ENCODE results near the gene SHISA5. TPM values are rescaled to one million over a fixed set of nuclear protein-coding genes. Genes with fewer than 3 reads are reported as not detected.

SHISA5 gene
- total and polyA plus RNA-seq, 9 donors, result 59.7 to 150 (median 118) TPM

DNA sequence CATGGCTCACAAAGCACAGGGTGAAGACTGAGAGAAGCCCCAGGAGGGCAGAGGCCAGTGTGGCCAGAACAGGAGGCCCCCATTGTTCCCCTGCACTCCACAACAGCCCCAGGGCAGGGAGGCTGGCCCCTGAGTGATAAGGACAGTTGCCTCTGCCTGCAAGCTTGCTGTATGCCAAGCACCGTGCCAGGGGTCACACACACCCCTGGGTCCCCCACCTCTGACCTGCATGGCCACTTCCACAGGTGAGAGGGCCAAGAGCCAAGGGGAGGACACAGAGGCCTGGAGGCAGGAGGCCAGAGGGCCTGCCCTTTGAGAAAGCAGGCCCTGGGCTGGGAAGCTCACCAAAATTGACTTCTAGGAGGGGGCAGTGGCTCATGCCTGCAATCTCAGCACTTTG is 33.7 kb downstream of the SHISA5 start:
- Histone ChIP-seq H3K36me3 (no peaks in the 10 kb centered on the region), H3K4me3 (no peak overlapping the region), H3K9me3 (no peaks in the 10 kb centered on the region), H3K4me1 (ENCODE audit: insufficient read depth) (peaks cover 23% of the 10 kb centered on the region), H3K27me3 (no peaks in the 10 kb centered on the region), H3K27ac (no peak overlapping the region)
- DNase-seq, result no peak
- TF ChIP-seq POLR2A (IDR thresholded peaks at IDR 0.05), result no peak
- no peak for TF ChIP-seq EP300 (IDR thresholded peaks at IDR 0.05)
- TF ChIP-seq, protein P1, sequence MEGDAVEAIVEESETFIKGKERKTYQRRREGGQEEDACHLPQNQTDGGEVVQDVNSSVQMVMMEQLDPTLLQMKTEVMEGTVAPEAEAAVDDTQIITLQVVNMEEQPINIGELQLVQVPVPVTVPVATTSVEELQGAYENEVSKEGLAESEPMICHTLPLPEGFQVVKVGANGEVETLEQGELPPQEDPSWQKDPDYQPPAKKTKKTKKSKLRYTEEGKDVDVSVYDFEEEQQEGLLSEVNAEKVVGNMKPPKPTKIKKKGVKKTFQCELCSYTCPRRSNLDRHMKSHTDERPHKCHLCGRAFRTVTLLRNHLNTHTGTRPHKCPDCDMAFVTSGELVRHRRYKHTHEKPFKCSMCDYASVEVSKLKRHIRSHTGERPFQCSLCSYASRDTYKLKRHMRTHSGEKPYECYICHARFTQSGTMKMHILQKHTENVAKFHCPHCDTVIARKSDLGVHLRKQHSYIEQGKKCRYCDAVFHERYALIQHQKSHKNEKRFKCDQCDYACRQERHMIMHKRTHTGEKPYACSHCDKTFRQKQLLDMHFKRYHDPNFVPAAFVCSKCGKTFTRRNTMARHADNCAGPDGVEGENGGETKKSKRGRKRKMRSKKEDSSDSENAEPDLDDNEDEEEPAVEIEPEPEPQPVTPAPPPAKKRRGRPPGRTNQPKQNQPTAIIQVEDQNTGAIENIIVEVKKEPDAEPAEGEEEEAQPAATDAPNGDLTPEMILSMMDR (IDR thresholded peaks at IDR 0.05), result no peak
- 36 to 43% (median 41%) methylated on average over 1 of the region's 1 CpG for WGBS, 3 donors
- intact Hi-C loops (cut with DNase I), result no loop called here

DNA sequence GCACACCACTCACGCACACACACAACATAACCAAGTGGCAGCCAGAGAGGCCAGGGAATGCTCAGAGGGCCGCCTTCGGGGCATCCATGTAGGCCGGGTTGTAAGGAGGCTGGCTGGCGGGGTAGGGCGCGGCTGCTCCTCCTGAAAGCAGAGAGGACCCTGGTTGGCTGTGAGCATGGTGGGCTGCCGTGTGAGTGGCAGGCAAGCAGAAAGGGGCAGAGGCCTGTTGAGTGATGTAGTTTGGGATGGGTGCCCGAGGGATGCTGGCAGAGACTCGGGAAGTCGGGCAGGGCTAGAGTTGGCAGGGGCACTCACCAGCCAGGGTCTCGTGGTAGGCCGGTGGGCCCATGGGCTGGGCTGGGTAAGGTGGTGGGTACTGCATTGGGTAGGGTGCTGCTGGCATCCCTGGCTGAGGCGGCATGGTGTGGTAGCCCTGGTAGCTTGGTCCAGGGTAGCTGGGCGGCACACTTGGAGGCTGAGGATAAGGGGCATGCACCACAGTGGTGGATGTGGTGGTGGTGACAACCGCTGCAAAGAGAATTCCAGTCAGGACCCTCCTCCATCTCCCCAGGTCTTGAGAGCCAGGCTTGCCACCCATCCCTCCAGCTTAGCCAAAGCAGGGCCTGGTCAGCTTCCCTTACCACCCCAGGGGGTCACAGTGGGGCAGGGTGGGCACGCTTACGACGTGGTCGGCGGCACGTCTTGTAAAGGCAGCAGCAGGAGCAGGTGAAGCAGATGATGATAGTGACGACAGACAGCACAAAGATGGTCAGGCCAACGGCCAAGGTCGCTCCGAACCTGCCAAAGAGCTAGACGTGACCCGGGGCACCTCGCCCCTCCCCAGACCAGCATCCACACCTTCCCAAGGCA is 34.7 kb downstream of the SHISA5 start:
- H3K27ac ChIP-seq, result no peak overlapping the region

DNA sequence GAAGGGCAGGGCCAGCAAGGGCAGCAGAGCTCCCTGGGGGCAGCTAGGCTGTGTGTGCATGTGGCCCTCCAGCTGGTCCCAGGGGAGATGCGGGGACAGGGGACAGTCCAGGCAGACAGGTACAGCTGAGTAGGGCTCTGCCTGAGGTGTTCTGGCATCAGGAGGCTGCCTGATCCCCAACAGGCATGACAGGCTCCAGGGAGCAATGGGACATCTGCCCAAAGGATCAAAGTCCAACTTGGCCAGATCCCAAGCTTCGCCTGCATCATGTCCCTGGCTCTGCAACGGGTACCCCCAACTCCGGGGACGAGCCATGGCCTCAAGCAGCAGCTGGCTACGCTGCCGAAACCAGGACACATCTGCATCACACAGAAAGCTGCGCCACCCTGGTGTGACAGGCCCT is 35.6 kb downstream of the SHISA5 start:
- WGBS, 3 donors, result 64 to 95% (median 73%) methylated on average over 6 to 8 of the region's 8 CpGs
- intact Hi-C loops (cut with DNase I), result loop anchor here in 1 of 4 donors (10.0 kb wide), 1 partner anchor 216 kb away; the partner anchor contains the start of gene NCKIPSD
- Histone ChIP-seq H3K27ac (no peak overlapping the region), H3K36me3 (no peaks in the 10 kb centered on the region), H3K27me3 (no peaks in the 10 kb centered on the region), H3K4me3 (no peak overlapping the region), H3K4me1 (ENCODE audit: insufficient read depth) (peaks cover 25% of the 10 kb centered on the region), H3K9me3 (no peaks in the 10 kb centered on the region)
- TF ChIP-seq EP300 (IDR thresholded peaks at IDR 0.05) (no peak), POLR2A (IDR thresholded peaks at IDR 0.05) (no peak)
- TF ChIP-seq, protein P1 (IDR thresholded peaks at IDR 0.05), result no peak
- no peak for DNase-seq

More for the DNA sequence above, 34.7 kb downstream of the SHISA5 start:
- Histone ChIP-seq H3K4me3 (no peak overlapping the region), H3K27me3 (no peaks in the 10 kb centered on the region), H3K9me3 (no peaks in the 10 kb centered on the region), H3K36me3 (no peaks in the 10 kb centered on the region), H3K4me1 (ENCODE audit: insufficient read depth) (peaks cover 25% of the 10 kb centered on the region)
- intact Hi-C loops (cut with DNase I), result loop anchor here in 1 of 4 donors (10.0 kb wide), 1 partner anchor 216 kb away; the partner anchor contains the start of gene NCKIPSD
- 77 to 79% (median 78%) methylated on average over 29 of the region's 29 CpGs for WGBS, 3 donors
- DNase-seq, result no peak
- TF ChIP-seq EP300 (IDR thresholded peaks at IDR 0.05) (no peak), POLR2A (IDR thresholded peaks at IDR 0.05) (no peak)
- TF ChIP-seq, protein P1 (IDR thresholded peaks at IDR 0.05), result no peak

DNA sequence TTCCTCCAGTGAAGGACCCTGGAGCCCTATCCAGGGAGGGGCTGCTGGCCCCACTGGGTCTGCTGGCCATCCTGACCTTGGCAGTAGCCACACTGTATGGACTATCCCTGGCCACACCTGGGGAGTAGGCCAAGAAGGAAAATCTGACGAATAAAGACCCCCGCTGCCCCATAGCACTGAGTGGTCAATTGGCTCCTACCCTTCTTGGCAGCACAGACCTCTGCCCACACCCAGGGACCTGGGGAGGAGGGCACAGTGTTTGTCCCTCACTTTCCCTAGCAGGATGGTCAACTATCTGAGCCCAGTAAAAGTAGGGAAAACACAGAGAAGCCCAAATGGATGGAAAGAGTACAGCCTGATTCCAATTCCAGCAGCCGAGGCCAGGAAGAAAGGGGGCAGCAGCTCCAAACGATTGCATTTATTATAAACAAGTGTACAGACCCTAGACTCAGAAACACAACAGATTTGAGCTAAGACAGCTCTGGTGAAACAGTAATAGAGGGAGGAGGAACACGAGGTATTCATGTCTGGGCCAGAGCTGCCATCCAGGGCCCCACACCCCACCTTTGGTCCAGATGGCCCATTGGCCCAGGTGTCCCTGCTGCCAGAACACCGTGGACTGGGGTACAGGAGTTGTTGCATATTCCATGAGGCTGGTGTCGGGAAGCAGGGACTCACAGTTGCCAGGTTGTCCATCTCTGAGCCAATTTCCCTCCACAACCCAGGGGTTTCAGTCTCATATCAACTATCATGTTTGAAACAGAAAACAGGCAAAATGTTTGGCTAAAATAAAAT is 36.3 kb downstream of the SHISA5 start:
- intact Hi-C loops (cut with DNase I), result loop anchor here in 1 of 4 donors (10.0 kb wide), 1 partner anchor 217 kb away; the partner anchor contains the start of gene NCKIPSD
- TF ChIP-seq, protein P1 (IDR thresholded peaks at IDR 0.05), result no peak
- no peak for TF ChIP-seq EP300 (IDR thresholded peaks at IDR 0.05)
- TF ChIP-seq POLR2A (IDR thresholded peaks at IDR 0.05), result no peak
- DNase-seq, result no peak
- Histone ChIP-seq H3K27me3 (no peaks in the 10 kb centered on the region), H3K4me3 (no peak overlapping the region), H3K27ac (peak overlapping the region; percentile 98 to 100), H3K4me1 (ENCODE audit: insufficient read depth) (peaks cover 25% of the 10 kb centered on the region), H3K36me3 (no peaks in the 10 kb centered on the region), H3K9me3 (no peaks in the 10 kb centered on the region)
- 46 to 64% (median 57%) methylated on average over 7 of the region's 7 CpGs for WGBS, 3 donors

Data from ovary (tissue), 9 donors.